Muscle layer of colon (tissue), 2 donors: ENCODE measurements around the gene ZNF528.

Experiments
- H3K27ac ChIP-seq: one replicate; pipeline ENCODE4 v1.7.0; 2013; ENCODE audit warnings: low read depth, mild to moderate bottlenecking, low read length, moderate library complexity
- H3K27me3 ChIP-seq, 2 donors: one replicate each; pipeline ENCODE4 v1.7.0; 2013; ENCODE audit warnings: low read length in 2 of 2, mild to moderate bottlenecking in 2 of 2; ENCODE audit not compliant: insufficient read depth in 2 of 2, control insufficient read depth in 1 of 2
- H3K36me3 ChIP-seq: one replicate; pipeline ENCODE4 v1.7.0; 2013; ENCODE audit warnings: mild to moderate bottlenecking, low read length; ENCODE audit not compliant: insufficient read depth
- H3K4me1 ChIP-seq: one replicate; pipeline ENCODE4 v1.7.0; 2013; ENCODE audit warnings: mild to moderate bottlenecking, low read length; ENCODE audit not compliant: insufficient read depth
- H3K4me3 ChIP-seq, 2 donors: one replicate each; pipeline ENCODE4 v1.7.0; 2013; ENCODE audit warnings: low read length in 2 of 2, low read depth in 1 of 2, mild to moderate bottlenecking in 1 of 2, moderate library complexity in 1 of 2
- H3K9ac ChIP-seq: one replicate; pipeline ENCODE4 v1.7.0; 2013; ENCODE audit warnings: low read length
- H3K9me3 ChIP-seq: one replicate; pipeline ENCODE4 v1.7.0; 2013; ENCODE audit warnings: mild to moderate bottlenecking, low read length
- donor health status: abdominal sarcoma.
- donor health status: Adenocarcinoma of cecum.

The ZNF528 gene

DNA sequence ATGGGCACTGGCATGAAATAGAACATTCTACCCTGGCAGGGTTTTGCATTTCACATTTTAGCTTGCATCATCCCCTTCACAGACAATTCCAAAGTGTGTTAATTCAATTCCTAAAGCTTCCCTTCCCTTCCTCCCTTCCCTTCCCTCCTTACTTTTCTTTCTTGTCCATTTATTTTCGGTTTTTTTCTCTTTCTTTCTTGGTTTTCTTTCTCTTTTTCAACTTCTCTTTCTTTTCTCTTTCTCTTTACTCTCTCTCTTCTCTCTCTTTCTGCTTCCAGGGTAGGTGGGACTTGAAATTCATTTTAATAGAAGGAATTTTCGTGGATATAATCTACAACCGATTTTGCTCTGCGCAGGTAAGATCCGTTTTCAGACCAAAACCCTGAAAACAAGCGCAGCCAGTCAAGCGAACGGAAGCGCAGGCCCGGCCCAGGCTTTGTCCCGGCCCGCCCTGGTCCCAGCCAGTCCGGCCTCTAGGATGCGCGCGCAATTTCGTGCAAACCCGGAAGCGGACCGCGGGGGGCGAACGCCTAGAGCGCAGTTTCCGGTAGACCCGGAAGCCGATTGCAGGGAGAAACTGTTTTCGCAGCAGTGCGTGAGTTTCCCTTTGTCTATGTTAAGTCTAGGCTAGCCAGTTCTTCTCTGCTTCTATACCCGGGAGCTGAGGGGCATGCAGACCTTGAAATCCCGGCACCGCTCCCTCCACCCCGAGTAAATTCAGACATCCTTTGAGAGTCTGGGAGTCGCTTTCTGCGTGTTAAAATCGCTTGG is at the start of gene ZNF528:
Gene ZNF528 (plus strand): TSS at position 540 of the 771 bp plus-strand sequence. CDS start 4,165 bp downstream, outside the sequence.
- peaks cover 4% of the 10 kb centered on the region for H3K9me3 ChIP-seq
- peak within 1 kb of the TSS; percentile 34 for H3K9ac ChIP-seq
- H3K36me3 ChIP-seq, result peaks cover 33% of the 10 kb centered on the region
- no peaks in the 10 kb centered on the region for H3K27me3 ChIP-seq
- peaks cover 8% of the 10 kb centered on the region for H3K4me1 ChIP-seq
- H3K4me3 ChIP-seq, result peak within 1 kb of the TSS; percentile 89 to 92
- peak within 1 kb of the TSS; percentile 75 for H3K27ac ChIP-seq

DNA sequence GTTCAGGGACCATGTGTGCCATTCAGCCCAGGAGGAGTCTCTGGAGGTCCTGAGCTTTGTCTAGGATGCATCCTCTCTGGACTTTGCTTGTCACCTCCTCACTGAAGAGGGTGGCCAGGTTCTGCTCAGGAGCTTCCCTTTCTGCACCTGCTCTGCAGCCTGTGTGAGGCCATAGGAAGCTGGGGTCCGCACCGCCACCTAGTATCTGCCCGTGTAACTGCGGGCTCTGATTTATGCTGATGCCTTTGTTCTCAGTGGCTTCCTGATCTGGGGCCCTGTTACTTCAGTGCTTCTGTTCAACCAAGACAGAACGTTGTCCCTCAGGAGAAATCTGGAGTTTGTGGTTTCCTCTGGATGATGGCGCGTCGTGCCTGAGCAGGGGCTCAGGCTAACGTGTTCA is 46.1 kb upstream of the ZNF528 start:
- Histone ChIP-seq H3K4me1 (no peaks in the 10 kb centered on the region), H3K27me3 (no peaks in the 10 kb centered on the region), H3K9me3 (no peaks in the 10 kb centered on the region), H3K27ac (no peak overlapping the region), H3K4me3 (no peak overlapping the region), H3K9ac (no peak overlapping the region), H3K36me3 (peaks cover 36% of the 10 kb centered on the region)

DNA sequence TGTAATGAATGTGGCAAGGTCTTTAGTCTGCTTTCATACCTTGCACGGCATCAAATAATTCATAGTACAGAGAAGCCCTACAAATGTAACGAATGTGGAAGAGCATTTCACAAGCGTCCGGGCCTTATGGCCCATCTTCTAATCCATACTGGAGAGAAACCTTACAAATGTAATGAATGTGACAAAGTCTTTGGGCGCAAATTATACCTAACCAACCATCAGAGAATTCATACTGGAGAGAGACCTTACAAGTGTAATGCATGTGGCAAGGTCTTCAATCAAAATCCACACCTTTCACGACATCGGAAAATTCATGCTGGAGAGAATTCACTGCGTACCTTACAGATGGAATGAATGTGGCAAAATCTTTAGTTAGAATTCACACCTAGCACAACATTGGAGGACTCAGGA is 31.2 kb upstream of the ZNF528 start:
- Histone ChIP-seq H3K4me3 (no peak overlapping the region), H3K9ac (no peak overlapping the region), H3K27ac (no peak overlapping the region), H3K4me1 (no peaks in the 10 kb centered on the region), H3K9me3 (peaks cover 27% of the 10 kb centered on the region), H3K27me3 (no peaks in the 10 kb centered on the region), H3K36me3 (peaks cover 14% of the 10 kb centered on the region)

DNA sequence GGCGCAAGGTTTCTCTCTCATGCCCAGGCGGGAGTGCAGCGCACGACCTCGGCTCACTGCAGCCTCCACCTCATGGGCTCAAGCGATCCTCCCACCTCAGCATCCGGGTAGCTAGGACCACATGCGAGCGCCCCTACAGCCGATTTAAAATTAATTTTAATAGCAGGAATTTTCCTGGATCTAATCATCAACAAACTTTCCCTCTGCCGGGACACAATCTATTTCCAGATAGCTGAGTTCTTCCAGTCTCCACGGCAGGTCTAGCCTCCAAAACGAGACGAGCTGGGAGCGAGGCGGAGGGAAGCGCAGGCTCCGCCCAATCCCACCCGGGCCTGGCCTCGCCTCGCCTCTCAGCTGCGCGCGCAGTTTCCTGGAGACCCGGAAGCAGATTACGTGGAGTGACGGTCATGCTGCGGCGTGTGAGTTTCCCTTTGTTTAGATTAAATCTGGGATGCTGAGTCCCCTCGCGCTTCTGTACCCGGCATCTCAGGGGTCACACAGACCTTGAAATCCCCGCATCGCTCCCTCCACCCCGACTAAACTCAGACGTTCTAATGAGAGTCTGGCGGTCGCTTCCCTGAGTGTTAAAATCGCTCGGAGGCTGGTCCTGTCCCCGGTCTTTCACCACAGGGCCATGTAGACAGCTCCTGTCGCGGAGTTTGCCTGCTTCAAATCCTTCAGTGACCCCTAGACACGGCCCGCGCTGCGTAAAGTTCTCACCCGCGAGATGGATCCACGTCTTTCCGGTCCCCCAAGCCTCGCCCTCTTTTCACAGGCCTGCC is 27.9 kb upstream of the ZNF528 start, which contains the start of gene ZNF880:
Gene ZNF880 (plus strand): TSS at position 365 of the 782 bp plus-strand sequence. CDS start 43 bp downstream, at position 408.
- no peaks in the 10 kb centered on the region for H3K4me1 ChIP-seq
- H3K9ac ChIP-seq, result peak within 1 kb of the TSS; percentile 97
- H3K27ac ChIP-seq, result peak within 1 kb of the TSS; percentile 81
- no peaks in the 10 kb centered on the region for H3K27me3 ChIP-seq
- H3K9me3 ChIP-seq, result peaks cover 14% of the 10 kb centered on the region
- peaks cover 21% of the 10 kb centered on the region for H3K36me3 ChIP-seq
- H3K4me3 ChIP-seq, result peak within 1 kb of the TSS; percentile 59 to 99

DNA sequence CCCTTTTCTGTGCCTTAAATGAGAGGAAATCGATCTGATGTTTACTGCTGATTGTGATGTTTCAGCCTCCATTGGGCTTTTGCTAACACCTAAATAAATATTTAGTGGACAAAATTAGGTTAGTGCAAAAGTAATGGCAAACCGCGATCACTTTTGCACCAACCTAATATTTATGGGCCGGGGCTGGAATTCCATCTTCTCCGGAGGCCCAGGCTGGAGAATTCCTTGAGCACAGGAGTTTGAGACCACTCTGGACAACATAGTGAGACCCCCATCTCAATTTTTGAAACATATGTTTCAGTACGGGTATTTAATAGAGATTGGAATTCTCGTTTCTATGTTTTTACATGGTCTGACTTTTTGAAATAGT is 27.3 kb upstream of the ZNF528 start:
- H3K27ac ChIP-seq, result peak overlapping the region; percentile 81

DNA sequence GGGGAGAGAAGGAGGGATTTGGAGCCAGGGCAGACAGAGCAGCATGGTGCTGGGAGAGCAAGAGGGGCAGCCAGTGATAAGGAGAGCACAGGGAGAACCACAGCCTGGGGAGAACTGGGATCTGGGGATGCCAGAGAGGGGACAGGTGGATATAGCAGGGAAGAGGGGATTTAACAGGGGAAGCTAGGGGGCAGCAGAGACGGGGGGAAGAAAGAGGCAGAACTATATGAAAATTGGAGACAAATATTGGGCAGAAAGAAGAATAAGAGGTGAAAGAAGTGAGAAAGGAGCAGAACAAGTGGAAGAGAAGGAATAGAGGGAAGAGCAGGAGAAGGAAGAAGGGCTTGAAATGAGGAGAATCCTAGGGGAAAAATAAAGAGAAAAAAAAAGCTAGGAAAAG is 6.5 kb upstream of the ZNF528 start:
- Histone ChIP-seq H3K9me3 (peaks cover 30% of the 10 kb centered on the region), H3K4me1 (no peaks in the 10 kb centered on the region), H3K27me3 (no peaks in the 10 kb centered on the region), H3K4me3 (no peak overlapping the region), H3K9ac (no peak overlapping the region), H3K36me3 (peaks cover 10% of the 10 kb centered on the region), H3K27ac (no peak overlapping the region)

More for the DNA sequence above, 27.3 kb upstream of the ZNF528 start:
- peak overlapping the region; percentile 59 to 99 for H3K4me3 ChIP-seq
- H3K4me1 ChIP-seq, result no peaks in the 10 kb centered on the region
- peaks cover 21% of the 10 kb centered on the region for H3K36me3 ChIP-seq
- peak overlapping the region; percentile 97 for H3K9ac ChIP-seq
- H3K9me3 ChIP-seq, result peaks cover 10% of the 10 kb centered on the region
- H3K27me3 ChIP-seq, result no peaks in the 10 kb centered on the region

DNA sequence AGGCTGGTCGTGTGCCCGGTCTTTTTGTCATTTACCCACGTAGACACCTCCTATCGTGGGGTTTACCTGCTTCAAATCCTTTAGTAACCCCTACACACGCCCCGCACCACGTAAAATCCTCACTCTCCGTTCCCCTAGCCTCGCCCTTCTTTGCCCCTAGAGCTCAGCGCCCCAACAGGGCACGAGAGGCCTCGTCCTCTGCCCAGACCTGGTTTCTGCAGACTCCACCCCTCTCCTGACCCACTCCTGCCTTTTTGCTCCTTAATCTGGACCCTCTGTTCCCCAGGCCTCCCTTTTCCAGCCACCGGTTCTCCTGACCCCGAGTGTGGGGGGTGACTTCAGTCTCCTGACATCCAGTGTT is 412 bp downstream of the ZNF528 start:
- Histone ChIP-seq H3K9me3 (peaks cover 4% of the 10 kb centered on the region), H3K36me3 (peaks cover 38% of the 10 kb centered on the region), H3K9ac (peak overlapping the region; percentile 34), H3K27me3 (no peaks in the 10 kb centered on the region), H3K27ac (peak overlapping the region; percentile 75), H3K4me3 (peak overlapping the region; percentile 89 to 92), H3K4me1 (peaks cover 8% of the 10 kb centered on the region)

DNA sequence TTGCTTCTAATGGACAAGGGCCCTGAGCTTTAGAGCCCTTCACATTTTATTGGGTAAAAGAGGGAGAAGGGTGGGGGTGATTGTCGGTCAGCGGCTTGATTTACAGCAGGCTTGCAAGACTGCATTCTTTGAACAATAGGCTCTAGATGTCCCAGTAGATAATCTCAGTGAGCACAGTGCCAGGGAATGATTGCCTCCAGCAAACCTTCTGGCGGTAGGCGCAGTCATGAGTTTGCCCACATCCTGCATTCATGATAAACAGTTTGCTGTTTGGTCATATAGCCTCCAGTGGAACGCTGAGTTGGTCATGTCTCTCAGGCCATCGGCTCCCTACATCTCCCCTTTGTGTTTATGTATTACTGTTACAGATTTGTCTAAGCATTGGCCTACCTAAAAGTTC is 12.6 kb downstream of the ZNF528 start:
- Histone ChIP-seq H3K4me1 (no peaks in the 10 kb centered on the region), H3K4me3 (no peak overlapping the region), H3K9ac (no peak overlapping the region), H3K9me3 (peaks cover 58% of the 10 kb centered on the region), H3K36me3 (peaks cover 72% of the 10 kb centered on the region), H3K27ac (no peak overlapping the region), H3K27me3 (no peaks in the 10 kb centered on the region)

DNA sequence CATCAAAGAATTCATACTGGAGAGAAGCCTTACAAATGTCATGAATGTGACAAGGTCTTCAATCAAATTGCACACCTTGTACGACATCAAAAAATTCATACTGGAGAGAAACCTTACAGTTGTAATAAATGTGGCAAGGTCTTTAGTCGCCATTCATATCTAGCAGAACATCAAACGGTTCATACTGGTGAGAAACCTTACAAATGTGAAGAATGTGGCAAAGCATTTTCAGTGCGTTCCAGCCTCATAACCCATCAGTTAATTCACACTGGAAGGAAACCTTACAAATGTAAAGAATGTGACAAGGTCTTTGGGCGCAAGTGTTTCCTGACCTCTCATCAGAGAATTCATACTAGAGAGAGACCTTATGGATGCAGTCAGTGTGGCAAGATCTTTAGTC is 18.1 kb downstream of the ZNF528 start:
- H3K9me3 ChIP-seq, result peaks cover 75% of the 10 kb centered on the region
- no peak overlapping the region for H3K27ac ChIP-seq
- no peak overlapping the region for H3K4me3 ChIP-seq
- no peaks in the 10 kb centered on the region for H3K4me1 ChIP-seq
- H3K9ac ChIP-seq, result no peak overlapping the region
- H3K36me3 ChIP-seq, result peaks cover 21% of the 10 kb centered on the region
- no peaks in the 10 kb centered on the region for H3K27me3 ChIP-seq

DNA sequence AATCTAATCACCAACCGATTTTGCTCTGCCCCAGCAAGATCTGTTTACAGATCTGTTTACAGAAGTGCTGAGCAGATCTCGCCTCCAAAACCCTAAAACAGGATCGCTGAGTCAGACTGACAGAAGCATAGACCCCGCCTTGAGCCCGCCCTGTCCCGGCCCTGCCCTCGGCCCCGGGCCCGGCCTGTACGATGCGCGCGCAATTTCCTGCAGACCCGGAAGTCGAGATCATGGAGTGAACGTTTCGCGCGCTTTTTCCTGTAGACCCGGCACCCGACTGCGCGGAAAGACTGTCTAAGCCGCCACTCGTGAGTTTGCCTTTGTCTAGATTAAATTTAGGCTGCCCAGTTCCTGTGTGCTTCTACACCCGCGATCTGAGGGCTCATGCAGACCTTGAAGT is 31.3 kb downstream of the ZNF528 start, which contains the start of gene ZNF534:
Gene ZNF534 (plus strand): TSS at position 212 of the 400 bp plus-strand sequence. CDS start 2,327 bp downstream, outside the sequence.
- H3K27ac ChIP-seq, result no peak within 1 kb of the TSS
- H3K36me3 ChIP-seq, result no peaks in the 10 kb centered on the region
- H3K9ac ChIP-seq, result no peak within 1 kb of the TSS
- no peak within 1 kb of the TSS for H3K4me3 ChIP-seq
- H3K9me3 ChIP-seq, result peaks cover 6% of the 10 kb centered on the region
- H3K27me3 ChIP-seq, result no peaks in the 10 kb centered on the region
- no peaks in the 10 kb centered on the region for H3K4me1 ChIP-seq

DNA sequence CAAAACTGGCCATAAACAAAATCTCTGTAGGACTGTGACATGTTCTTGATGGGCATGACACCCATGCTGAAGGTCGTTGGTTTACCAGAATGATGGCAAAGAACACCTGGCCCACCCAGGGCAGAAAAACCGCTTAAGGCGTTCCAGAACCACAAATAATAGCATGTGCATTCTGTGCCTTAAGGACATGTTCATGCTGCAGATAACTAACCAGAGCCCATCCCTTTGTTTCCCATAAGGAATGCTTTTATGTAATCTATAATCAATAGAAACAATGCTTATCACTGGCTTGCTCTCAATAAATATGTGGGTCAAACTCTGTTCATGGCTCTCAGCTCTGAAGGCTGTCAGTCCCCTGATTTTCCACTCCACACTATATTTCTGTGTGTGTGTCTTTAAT is 44.5 kb downstream of the ZNF528 start:
- H3K27me3 ChIP-seq, result no peaks in the 10 kb centered on the region
- H3K4me1 ChIP-seq, result no peaks in the 10 kb centered on the region
- H3K9ac ChIP-seq, result no peak overlapping the region
- no peak overlapping the region for H3K4me3 ChIP-seq
- H3K27ac ChIP-seq, result no peak overlapping the region
- no peaks in the 10 kb centered on the region for H3K36me3 ChIP-seq
- no peaks in the 10 kb centered on the region for H3K9me3 ChIP-seq
